GM19328 (cell line): ENCODE data around the gene HLA-DQB1.

Experiments used
- ATAC-seq: cut with Tn5 transposase; IDR thresholded peaks from one replicate; pipeline ENCODE4 v1.9.1; 2021; ENCODE audit warnings: mild to moderate bottlenecking, moderate library complexity; ENCODE audit not compliant: unreplicated experiment

HLA-DQB1 gene

DNA sequence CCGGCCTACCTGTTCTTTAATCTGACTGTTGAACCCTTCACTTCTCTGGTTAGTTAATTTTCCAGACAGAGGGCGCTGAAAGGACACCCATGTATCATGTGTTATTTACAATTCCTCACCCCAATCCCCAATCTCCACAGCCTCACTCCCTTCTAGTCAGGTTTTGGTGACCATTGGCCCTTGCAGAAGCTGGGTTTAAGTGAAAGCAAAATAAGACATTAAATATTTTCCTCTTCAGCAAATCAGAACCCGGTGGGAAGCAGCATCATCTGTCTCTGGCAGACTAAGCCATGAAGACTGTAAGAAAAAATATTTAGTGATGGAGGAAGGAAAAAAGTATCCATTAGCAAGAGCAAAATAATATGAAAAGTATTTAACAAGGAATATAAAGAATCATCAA is 38.6 kb downstream of the HLA-DQB1 start:
- no peak for ATAC-seq

DNA sequence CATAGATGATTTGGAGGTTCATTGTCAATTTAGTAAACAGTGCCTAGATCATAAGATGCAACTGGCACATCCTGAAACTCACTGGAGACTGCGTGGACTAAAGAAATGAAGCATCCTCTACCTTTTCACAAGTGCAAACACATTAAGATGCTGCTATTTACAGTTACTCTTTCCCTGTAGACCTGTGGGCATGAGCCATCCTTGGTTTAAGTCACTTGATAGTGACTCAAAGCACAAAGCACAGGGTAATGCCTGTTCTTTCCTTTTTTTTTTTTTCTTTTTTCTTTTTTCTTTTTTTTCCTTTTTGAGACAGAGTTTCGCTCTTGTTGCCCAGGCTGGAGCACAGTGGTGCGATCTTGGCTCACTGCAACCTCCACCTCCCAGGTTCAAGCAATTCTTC is 39.2 kb downstream of the HLA-DQB1 start:
- no peak for ATAC-seq

DNA sequence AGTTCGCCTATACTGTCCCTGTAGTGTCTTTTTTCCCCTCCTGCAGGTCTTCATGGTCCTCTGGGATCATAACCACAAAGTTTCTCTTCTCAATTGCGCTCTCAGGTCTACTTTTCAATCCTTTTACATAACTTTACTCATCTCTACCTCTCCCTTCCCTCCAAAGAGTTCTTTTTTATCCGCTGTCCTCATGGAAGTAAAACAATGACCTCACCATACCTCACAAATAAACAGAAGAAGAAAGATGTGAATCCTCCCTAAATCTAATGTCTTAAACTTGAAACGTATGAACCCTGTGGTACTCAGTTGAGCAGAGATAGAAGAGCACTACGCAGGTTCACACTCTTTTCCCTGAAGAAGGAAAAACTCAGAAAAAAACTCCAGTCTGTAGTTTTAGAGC is 41.3 kb downstream of the HLA-DQB1 start:
- ATAC-seq, result no peak

- no peak for ATAC-seq
These were observed 41.9 kb downstream of the HLA-DQB1 start for GRCh38 chr6:32624565-32624964.

DNA sequence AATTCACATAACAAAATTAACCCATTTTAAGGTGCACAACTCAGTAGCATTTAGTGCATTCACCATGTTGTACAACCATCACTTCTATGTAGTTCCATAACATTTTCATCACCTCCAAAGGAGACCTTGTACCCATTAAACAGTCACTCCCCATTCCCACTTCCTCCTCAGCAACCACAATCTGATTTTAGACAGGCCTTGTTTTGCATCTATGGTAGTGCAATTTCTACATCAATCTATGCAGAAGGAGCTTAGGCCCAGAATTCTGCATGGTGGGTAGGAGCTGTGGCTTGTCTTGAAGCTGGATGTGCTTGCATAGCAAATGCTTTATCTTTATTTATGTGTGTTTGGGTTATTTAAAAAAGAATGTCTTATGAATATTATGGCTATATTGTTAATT is 42.8 kb downstream of the HLA-DQB1 start:
- no peak for ATAC-seq

- peak; percentile 66 for ATAC-seq
These were observed 43.7 kb downstream of the HLA-DQB1 start for GRCh38 chr6:32622545-32623401.

GRCh38 chr6:32621372-32621771 is 45.1 kb downstream of the HLA-DQB1 start:
- no peak for ATAC-seq

GRCh38 chr6:32617751-32618150 is 48.7 kb downstream of the HLA-DQB1 start:
- ATAC-seq, result no peak

DNA sequence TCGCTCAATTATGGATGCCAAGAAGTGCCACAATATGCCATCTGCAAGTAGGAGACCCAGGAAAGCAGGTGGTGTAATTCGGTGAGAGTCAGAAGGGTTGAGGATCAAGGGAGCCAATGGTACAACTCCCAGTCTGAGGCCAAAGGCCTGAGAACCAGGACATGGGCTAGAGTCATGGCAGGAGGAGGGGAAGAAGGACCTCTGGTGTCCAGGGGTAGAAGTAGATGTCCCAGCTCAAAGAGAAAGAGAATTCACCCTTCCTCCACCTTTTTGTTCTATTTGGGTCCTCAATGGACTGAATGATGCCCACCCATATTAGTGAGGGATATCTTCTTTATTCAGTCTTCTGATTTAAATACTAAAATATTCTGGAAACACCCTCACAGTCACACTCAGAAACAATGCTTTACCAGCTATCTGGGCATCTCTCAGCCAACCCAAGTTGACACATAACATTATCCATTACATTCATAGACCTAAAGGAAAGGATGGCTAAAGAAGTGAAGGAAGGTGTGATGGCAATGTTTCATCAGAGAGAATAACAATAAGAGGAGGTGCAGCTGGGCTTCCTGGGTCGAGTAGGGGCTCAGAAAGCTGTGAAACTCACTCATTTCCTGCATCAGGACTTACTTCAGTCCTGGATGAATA is 50.4 kb downstream of the HLA-DQB1 start:
- ATAC-seq, result no peak

GRCh38 chr6:32614366-32615081 is 51.9 kb downstream of the HLA-DQB1 start:
- no peak for ATAC-seq

- ATAC-seq, result no peak
These were observed 53.0 kb downstream of the HLA-DQB1 start for GRCh38 chr6:32613475-32613874.

DNA sequence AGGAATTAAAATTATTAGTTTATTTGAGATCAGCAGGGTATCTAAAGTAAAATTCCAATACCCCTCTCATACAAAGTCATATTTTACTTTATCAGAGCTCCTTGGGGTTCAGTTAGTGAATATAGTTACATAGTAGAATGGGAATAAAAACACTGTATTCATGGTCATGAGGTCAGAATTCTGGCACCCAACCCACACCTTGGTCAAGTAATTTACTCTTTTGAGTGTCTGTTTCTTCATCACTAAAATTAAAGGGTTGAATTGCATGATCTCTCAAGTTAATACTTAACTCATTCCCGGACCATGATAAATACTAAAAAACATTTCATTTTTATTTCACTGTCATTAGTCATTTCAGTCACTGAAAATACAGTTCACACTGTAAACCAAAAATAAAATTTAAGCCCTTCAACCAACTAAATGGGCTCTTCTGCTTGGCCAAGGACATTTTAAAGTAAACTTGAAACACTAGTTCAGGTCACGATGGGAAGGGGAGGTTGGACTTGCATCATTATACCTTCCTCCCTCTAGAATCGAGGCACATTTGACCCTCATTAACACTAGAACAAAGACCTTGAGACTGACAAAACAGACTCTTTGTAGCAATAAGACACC is 55.7 kb downstream of the HLA-DQB1 start:
- no peak for ATAC-seq

- ATAC-seq, result peak; percentile 90
These were observed 56.5 kb downstream of the HLA-DQB1 start for GRCh38 chr6:32609731-32610640.
